HG02981 (cell line): ENCODE measurements around the gene SLA2.
"Not testable (repeated sequence)": the region's sequence is repeated elsewhere in the genome, so short reads cannot be mapped to it uniquely, and the experiment has no call there.

Source experiments
- ATAC-seq: cut with Tn5 transposase; IDR thresholded peaks from one replicate; pipeline ENCODE4 v1.9.1; 2021; ENCODE audit warnings: mild to moderate bottlenecking, moderate library complexity; ENCODE audit not compliant: unreplicated experiment

Gene SLA2

DNA sequence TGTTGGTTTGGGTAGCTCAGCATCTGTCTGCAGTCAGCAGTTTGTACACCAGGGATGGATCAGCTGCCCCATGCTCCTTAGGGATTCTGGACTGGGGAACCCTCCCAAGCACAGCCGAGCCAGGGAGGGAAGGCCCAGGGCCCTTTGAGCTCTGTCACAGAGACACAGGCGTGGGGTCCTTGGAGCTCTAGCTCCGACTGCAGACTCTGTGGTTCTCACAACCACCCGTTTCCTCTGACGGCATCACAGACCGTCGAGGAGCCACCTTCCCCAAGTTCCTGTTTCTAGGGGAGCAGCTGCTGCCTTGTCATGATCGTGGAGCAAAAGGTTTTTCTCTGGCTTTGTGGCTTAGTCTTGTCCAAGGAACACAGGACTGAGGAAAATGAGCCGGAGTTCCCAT, at the start of gene SLA2:
Gene SLA2 (minus strand): TSS at position 199 of the 400 bp plus-strand sequence. CDS start 4,861 bp downstream, outside the sequence.
- ATAC-seq, result no peak

DNA sequence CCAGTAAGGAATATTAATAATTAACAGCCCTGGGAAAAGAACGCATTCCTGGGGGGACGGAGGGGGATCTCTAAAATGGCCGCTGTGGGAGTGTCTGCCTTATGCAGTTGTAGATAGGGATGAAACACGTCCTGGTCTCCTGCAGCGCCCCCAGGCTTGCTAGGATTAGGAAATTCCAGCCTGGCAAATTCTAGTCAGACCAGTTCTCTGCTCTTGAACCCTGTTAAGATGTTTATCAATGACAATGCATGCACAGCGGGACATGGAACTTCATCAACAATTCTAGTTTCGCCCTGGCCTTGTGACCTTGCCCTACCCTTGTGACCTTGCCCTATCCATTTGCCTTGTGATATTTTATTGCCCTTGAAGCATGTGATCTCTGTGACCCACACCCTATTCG, 49.5 kb upstream of the SLA2 start:
- ATAC-seq, result not testable (repeated sequence)

GRCh38 chr20:36688630-36689029, 42.6 kb upstream of the SLA2 start:
- no peak for ATAC-seq

DNA sequence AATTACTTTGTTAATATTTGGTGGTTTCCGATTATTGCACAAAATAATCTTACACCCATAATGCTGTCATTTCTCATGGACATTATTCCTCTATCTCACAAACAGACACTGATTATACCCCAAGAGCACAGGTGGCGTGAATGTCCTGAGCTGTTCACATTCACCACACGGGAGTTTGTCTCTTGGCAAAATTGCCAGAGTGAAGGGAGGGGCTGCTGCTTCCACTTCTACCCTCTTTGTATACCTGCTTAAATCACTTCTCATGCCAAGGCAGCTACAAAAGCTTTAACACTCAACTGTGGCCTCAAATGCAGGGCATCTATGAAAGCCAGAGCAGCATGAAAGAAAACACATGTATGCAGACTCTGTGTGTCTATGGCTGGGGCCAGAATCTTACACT, 41.9 kb upstream of the SLA2 start:
- no peak for ATAC-seq

DNA sequence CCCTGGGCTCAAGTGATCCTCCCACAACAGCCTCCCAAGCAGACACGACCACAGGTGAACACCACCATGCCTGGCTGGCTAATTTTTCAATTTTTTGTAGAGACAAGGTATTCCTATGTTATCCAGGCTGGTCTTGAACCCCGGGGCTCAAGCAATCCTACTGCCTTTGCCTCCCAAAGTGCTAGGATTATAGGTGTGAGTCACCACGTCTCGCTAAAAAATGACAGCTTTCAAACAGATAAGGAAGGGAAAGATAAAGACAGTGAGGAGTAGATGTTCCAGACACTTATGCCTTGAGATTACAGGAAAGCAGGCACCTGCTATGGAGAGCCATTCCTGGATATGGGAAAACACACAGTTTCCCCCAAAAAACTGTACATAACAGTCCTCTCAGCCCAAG, 40.9 kb upstream of the SLA2 start:
- no peak for ATAC-seq

DNA sequence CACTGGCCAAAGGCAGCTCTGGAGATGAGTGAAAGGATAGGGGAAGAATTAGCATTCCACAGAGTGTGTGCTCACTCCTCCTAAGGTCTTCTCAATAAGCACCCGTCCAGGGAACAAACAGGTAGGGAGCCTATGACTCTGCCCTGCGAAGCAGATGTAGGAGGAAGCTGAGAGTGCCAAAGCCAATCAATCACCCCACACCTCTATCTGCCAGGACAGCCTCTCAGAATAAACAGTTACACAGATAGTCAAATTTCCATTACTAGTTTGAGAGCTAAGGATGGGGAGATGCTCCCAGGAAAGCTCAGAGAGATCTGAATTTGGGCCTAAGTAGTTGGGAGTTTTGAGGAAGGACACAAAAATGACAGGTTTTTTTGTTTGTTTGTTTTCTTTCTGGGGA, 40.5 kb upstream of the SLA2 start:
- ATAC-seq, result no peak

- ATAC-seq, result no peak
Measured at GRCh38 chr20:36684747-36685146, 38.8 kb upstream of the SLA2 start.

GRCh38 chr20:36682311-36682710, 36.3 kb upstream of the SLA2 start:
- no peak for ATAC-seq

DNA sequence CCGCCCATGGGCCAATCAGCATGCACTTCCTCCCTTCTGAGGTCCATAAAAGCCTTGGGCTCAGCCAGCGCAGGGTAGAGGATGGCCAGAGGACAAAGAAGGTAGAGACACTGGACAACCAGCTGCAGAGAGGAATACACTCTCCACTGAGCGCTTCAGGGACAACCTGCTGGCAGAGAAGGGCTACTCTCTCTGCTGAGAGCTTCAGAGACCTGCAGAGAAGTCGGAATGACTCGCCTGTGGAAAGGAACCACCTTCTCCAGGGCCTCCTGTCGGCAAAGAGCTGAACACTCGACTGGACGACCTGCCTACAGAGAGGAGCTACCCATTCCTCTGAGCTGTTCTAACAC, 31.4 kb upstream of the SLA2 start:
- no peak for ATAC-seq

GRCh38 chr20:36676701-36677421, 30.9 kb upstream of the SLA2 start:
- no peak for ATAC-seq

DNA sequence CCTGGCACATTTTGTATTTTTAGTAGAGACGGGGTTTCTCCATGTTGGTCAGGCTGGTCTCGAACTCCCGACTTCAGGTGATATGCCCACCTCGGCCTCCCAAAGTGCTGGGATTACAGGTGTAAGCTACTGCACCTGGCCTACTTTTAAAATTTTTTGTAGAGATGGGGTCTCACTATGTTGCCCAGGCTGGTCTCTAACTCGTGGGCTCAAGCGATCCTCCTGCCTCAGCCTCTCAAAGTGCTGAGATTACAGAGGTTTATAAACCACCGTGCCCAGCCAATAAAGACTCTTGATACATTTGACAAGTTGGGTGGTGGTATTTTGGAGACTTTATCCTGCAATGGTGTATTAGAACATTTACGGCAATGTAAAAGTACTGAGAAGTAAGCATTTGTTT, 29.5 kb upstream of the SLA2 start:
- ATAC-seq, result not testable (repeated sequence)

GRCh38 chr20:36672991-36673390, 27.0 kb upstream of the SLA2 start:
- no peak for ATAC-seq

GRCh38 chr20:36670665-36671357, 24.8 kb upstream of the SLA2 start:
- ATAC-seq, result no peak

- no peak for ATAC-seq
Measured at GRCh38 chr20:36666181-36666740, 20.3 kb upstream of the SLA2 start.

- no peak for ATAC-seq
Measured at GRCh38 chr20:36663031-36663430, 17.0 kb upstream of the SLA2 start.

- ATAC-seq, result no peak
Measured at GRCh38 chr20:36658300-36658699, 12.3 kb upstream of the SLA2 start.

DNA sequence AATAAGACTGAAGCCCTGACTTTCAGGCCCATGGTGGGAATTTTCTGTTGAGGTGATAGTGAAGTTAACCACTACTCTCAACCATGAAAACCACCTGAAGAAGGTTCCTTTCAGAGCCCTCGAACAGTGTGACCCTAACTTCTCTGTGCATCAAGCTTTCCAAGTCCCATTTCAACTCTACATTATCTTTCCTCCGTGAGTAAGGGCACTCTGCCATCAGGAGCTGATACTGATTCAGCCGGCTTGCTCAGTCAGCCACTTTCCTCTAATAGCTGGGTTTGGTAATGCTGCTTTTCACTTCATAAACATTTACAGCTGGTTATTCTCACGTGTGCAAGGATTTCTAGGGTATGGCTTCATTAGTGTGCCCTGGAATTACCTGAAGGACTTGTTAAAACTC, 10.7 kb upstream of the SLA2 start:
- ATAC-seq, result no peak

- no peak for ATAC-seq
Measured at GRCh38 chr20:36655004-36655403, 9.0 kb upstream of the SLA2 start.

- ATAC-seq, result no peak
Measured at GRCh38 chr20:36654506-36654905, 8.5 kb upstream of the SLA2 start.

GRCh38 chr20:36653456-36653855, 7.5 kb upstream of the SLA2 start:
- no peak for ATAC-seq

GRCh38 chr20:36647196-36648121, 1.5 kb upstream of the SLA2 start:
- ATAC-seq, result no peak
